22Rv1 (cell line): ENCODE measurements around the gene ATOH7.

ENCODE experiments used
- ZFX ChIP-seq: fragments of 450-650 bp; IDR thresholded peaks from 2 replicates; pipeline ENCODE4 v1.6.1; 2017; ENCODE audit warnings: antibody characterized with exemption, borderline replicate concordance
- TF ChIP-seq, protein P1 (sequence below): fragments of 450-650 bp; IDR thresholded peaks from 2 replicates; pipeline ENCODE4 v1.5.1; 2017; ENCODE audit warnings: mild to moderate bottlenecking

DNA sequence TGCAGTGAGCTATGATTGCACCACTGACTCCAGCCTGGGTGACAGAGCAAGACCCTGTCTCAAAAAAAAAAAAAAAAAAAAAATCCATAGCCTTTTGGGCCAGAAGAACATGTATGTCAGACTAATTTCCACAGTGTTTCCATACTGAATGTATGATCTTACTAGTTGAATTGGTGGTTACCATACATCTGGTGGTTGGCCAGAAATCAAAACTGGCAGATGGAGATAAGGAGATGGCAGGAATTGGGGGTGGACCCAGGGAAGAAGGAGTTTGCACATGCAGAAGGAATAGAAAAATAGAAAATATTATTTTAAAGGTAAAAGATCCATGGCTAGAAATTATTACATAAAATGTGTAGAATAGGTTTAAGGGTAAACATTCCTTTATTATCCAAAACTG, 3.7 kb upstream of the ATOH7 start:
- TF ChIP-seq, protein P1, sequence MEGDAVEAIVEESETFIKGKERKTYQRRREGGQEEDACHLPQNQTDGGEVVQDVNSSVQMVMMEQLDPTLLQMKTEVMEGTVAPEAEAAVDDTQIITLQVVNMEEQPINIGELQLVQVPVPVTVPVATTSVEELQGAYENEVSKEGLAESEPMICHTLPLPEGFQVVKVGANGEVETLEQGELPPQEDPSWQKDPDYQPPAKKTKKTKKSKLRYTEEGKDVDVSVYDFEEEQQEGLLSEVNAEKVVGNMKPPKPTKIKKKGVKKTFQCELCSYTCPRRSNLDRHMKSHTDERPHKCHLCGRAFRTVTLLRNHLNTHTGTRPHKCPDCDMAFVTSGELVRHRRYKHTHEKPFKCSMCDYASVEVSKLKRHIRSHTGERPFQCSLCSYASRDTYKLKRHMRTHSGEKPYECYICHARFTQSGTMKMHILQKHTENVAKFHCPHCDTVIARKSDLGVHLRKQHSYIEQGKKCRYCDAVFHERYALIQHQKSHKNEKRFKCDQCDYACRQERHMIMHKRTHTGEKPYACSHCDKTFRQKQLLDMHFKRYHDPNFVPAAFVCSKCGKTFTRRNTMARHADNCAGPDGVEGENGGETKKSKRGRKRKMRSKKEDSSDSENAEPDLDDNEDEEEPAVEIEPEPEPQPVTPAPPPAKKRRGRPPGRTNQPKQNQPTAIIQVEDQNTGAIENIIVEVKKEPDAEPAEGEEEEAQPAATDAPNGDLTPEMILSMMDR, result no peak
- TF ChIP-seq ZFX, result no peak
